ENCODE measurements around the gene ASCC3. TPM values are rescaled to one million over a fixed set of nuclear protein-coding genes. Genes with fewer than 3 reads are reported as not detected.
"Not testable (repeated sequence)": the region's sequence is repeated elsewhere in the genome, so short reads cannot be mapped to it uniquely, and the experiment has no call there.

Gene ASCC3
- total RNA-seq, 4 donors from 2014 or later: 15.7 to 39.9 (median 29.3) TPM

GRCh38 chr6:100753421-100753820 lies 127.7 kb downstream of the ASCC3 start:
- H3K27ac ChIP-seq: no peak overlapping the region
- H3K27me3 ChIP-seq: no peaks in the 10 kb centered on the region
- TF ChIP-seq CTCF (IDR thresholded peaks at IDR 0.05) (no peak), EP300 (IDR thresholded peaks at IDR 0.05; ENCODE audit: low read depth) (no peak), POLR2A (IDR thresholded peaks at IDR 0.05) (no peak), POLR2AphosphoS5 (IDR thresholded peaks at IDR 0.05) (no peak)
- no peak overlapping the region for H3K4me3 ChIP-seq
- no peaks in the 10 kb centered on the region for H3K9me3 ChIP-seq
- no peak for DNase-seq
- WGBS, 2 donors (ENCODE audit: low coverage in 1 of 2): 98 to 100% methylated on average over 3 of the region's 3 CpGs
- peaks cover 0 to 4% (median 0%) of the 10 kb centered on the region in 4 donors for H3K4me1 ChIP-seq
- in situ Hi-C loops (cut with MboI; ENCODE audit: low pct_ligation_motif_present in 1 of 4, low pct_unique_long_range_greater_than_20kb in 1 of 4, low sequenced_read_pairs in 3 of 4) (no loop called here), intact Hi-C loops (cut with DNase I; ENCODE audit: low total_unique reads) (no loop called here)
- H3K36me3 ChIP-seq: peaks cover 0 to 5% (median 0%) of the 10 kb centered on the region in 4 donors

- Histone ChIP-seq H3K27ac (no peak overlapping the region), H3K36me3 (peaks cover 0 to 7% (median 0%) of the 10 kb centered on the region in 4 donors), H3K4me3 (no peak overlapping the region), H3K4me1 (peaks cover 0 to 4% (median 0%) of the 10 kb centered on the region in 4 donors), H3K9me3 (no peaks in the 10 kb centered on the region), H3K27me3 (no peaks in the 10 kb centered on the region)
- 51 to 100% methylated on average over 1 to 3 of the region's 3 CpGs for WGBS, 2 donors (ENCODE audit: low coverage in 1 of 2)
- TF ChIP-seq POLR2A (IDR thresholded peaks at IDR 0.05) (no peak), EP300 (IDR thresholded peaks at IDR 0.05; ENCODE audit: low read depth) (no peak), CTCF (IDR thresholded peaks at IDR 0.05) (no peak), POLR2AphosphoS5 (IDR thresholded peaks at IDR 0.05) (no peak)
- in situ Hi-C loops (cut with MboI; ENCODE audit: low pct_ligation_motif_present in 1 of 4, low pct_unique_long_range_greater_than_20kb in 1 of 4, low sequenced_read_pairs in 3 of 4) (no loop called here), intact Hi-C loops (cut with DNase I; ENCODE audit: low total_unique reads) (no loop called here)
- DNase-seq: no peak
Observed at GRCh38 chr6:100751590-100751989, 129.5 kb downstream of the ASCC3 start.

GRCh38 chr6:100745419-100746041 lies 135.6 kb downstream of the ASCC3 start:
- no peak for DNase-seq
- intact Hi-C loops (cut with DNase I; ENCODE audit: low total_unique reads): no loop called here
- in situ Hi-C loops (cut with MboI; ENCODE audit: low pct_ligation_motif_present in 1 of 4, low pct_unique_long_range_greater_than_20kb in 1 of 4, low sequenced_read_pairs in 3 of 4): no loop called here
- Histone ChIP-seq H3K4me3 (no peak overlapping the region), H3K36me3 (peaks cover 0 to 14% (median 1%) of the 10 kb centered on the region in 4 donors), H3K9me3 (no peaks in the 10 kb centered on the region), H3K4me1 (peaks cover 0 to 4% (median 0%) of the 10 kb centered on the region in 4 donors), H3K27ac (no peak overlapping the region), H3K27me3 (no peaks in the 10 kb centered on the region)
- WGBS, 2 donors (ENCODE audit: low coverage in 1 of 2): 85 to 93% methylated on average over 5 of the region's 5 CpGs
- TF ChIP-seq EP300 (IDR thresholded peaks at IDR 0.05; ENCODE audit: low read depth): no peak
- no peak for TF ChIP-seq CTCF (IDR thresholded peaks at IDR 0.05)
- TF ChIP-seq POLR2A (IDR thresholded peaks at IDR 0.05): no peak
- TF ChIP-seq POLR2AphosphoS5 (IDR thresholded peaks at IDR 0.05): no peak

DNA sequence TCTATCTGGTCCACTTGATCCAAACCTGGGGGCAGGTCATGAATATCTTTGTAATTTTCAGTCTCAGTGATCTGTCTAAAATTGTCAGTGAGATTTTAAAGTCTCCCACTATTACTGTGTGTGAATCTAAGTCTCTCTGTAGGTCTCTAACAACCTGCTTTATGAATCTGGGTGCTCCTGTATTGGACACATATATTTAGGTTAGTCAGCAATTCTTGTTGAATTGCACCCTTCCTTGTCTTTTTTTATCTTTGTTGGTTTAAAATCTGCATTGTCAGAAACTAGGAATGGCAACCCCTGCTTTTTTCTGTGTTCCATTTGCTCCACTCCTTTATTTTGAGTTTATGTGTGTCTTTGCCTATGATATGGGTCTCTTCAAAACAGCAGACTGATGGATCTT lies 140.7 kb downstream of the ASCC3 start:
- no peak for DNase-seq
- Histone ChIP-seq H3K27ac (no peak overlapping the region), H3K9me3 (no peaks in the 10 kb centered on the region), H3K4me1 (peaks cover 0 to 4% (median 0%) of the 10 kb centered on the region in 4 donors), H3K36me3 (peaks cover 0 to 7% (median 1%) of the 10 kb centered on the region in 4 donors), H3K4me3 (no peak overlapping the region), H3K27me3 (no peaks in the 10 kb centered on the region)
- intact Hi-C loops (cut with DNase I; ENCODE audit: low total_unique reads): no loop called here
- no peak for TF ChIP-seq POLR2A (IDR thresholded peaks at IDR 0.05)
- no peak for TF ChIP-seq EP300 (IDR thresholded peaks at IDR 0.05; ENCODE audit: low read depth)
- no peak for TF ChIP-seq POLR2AphosphoS5 (IDR thresholded peaks at IDR 0.05)
- in situ Hi-C loops (cut with MboI; ENCODE audit: low pct_ligation_motif_present in 1 of 4, low pct_unique_long_range_greater_than_20kb in 1 of 4, low sequenced_read_pairs in 3 of 4): no loop called here

DNA sequence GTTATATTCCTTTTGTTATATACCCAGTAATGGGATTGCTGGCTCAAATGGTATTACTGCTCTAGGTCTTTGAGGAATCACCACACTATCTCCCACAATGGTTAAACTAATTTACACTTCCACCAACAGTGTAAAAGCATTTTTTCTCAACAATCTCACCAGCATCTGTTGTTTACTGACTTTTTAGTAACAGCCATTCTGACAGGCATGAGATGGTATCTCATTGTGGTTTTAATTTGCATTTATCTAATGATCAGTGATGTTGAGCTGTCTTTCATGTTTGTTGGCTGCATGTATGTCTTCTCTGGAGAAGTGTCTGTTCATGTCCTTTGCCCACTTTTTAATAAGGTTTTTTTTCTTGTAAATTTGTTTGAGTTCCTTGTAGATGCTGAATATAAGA lies 143.4 kb downstream of the ASCC3 start:
- in situ Hi-C loops (cut with MboI; ENCODE audit: low pct_ligation_motif_present in 1 of 4, low pct_unique_long_range_greater_than_20kb in 1 of 4, low sequenced_read_pairs in 3 of 4); DNase-seq: not testable (repeated sequence)

More for the DNA sequence above, 143.4 kb downstream of the ASCC3 start:
- H3K4me1 ChIP-seq; H3K27ac ChIP-seq; H3K36me3 ChIP-seq; H3K27me3 ChIP-seq; H3K4me3 ChIP-seq; intact Hi-C loops (cut with DNase I; ENCODE audit: low total_unique reads); H3K9me3 ChIP-seq: not testable (repeated sequence)

Measured in transverse colon (tissue), 4 donors.